SK-N-SH (cell line): ENCODE results near the gene TNFRSF21. TPM values are rescaled to one million over a fixed set of nuclear protein-coding genes. Genes with fewer than 3 reads are reported as not detected.

Experiments used
- CTCF ChIA-PET: fragments of 300-600, 350-600 bp; formaldehyde crosslinking; extraction: SDS; loops from one replicate; lab custom pipeline; 2021; lab: Yijun Ruan, JAX
- POLR2A ChIA-PET: fragments of 350-600 bp; sonication (Branson Sonifier 250); formaldehyde crosslinking; extraction: SDS; loops from one replicate; lab custom pipeline; 2020; ENCODE audit warnings: antibody characterized with exemption, inconsistent platforms; lab: Yijun Ruan, JAX
- DNase-seq: peaks from one replicate; pipeline ENCODE4 v3.0.0; 2012
- H2AFZ ChIP-seq: fragments of 200-600 bp; sonication (generic); 2 replicates; pipeline ENCODE4 v1.8.1; 2016; ENCODE audit warnings: antibody characterized with exemption, mild to moderate bottlenecking, low read depth
- H3F3A ChIP-seq: fragments of 200-600 bp; sonication (generic); replicated peaks from 2 replicates; pipeline ENCODE3; 2016; ENCODE audit warnings: antibody characterized with exemption, mild to moderate bottlenecking; ENCODE audit not compliant: insufficient read depth
- H3K27ac ChIP-seq, 2 experiments: fragments of 200-500 bp in 1 of 2; fragments of 200-600 bp in 1 of 2; sonication (Bioruptor generic) in 1 of 2; sonication (generic), shearing (Covaris generic) in 1 of 2; 2 replicates each; pipeline versions ENCODE4 v1.5.1 to v1.6.1; 2014 to 2016; ENCODE audit warnings: low read depth in 2 of 2, inconsistent platforms in 1 of 2, low read length in 1 of 2, mild to moderate bottlenecking in 1 of 2, mixed read lengths in 1 of 2
- H3K27me3 ChIP-seq: fragments of 200-600 bp; sonication (generic), shearing (Covaris generic); 2 replicates; pipeline ENCODE4 v1.6.1; 2016; ENCODE audit warnings: mixed run types; ENCODE audit not compliant: insufficient read depth
- H3K36me3 ChIP-seq, 2 experiments: fragments of 200-500 bp in 1 of 2; fragments of 200-600 bp in 1 of 2; sonication (Bioruptor generic) in 1 of 2; sonication (generic) in 1 of 2; replicated peaks in 1 of 2; 2 replicates each; pipeline versions ENCODE3 to v1.5.1; 2014 to 2016; ENCODE audit warnings: low read length in 1 of 2, mild to moderate bottlenecking in 1 of 2; ENCODE audit not compliant: insufficient read depth in 2 of 2, control insufficient read depth in 1 of 2
- H3K4me1 ChIP-seq, 2 experiments: fragments of 200-500 bp in 1 of 2; fragments of 200-600 bp in 1 of 2; sonication (Bioruptor generic) in 1 of 2; sonication (generic), shearing (Covaris generic) in 1 of 2; 2 replicates each; pipeline versions ENCODE4 v1.5.1 to v1.6.1; 2014 to 2016; ENCODE audit warnings: low read depth in 1 of 2, low read length in 1 of 2, mixed run types in 1 of 2; ENCODE audit not compliant: insufficient read depth in 2 of 2, control insufficient read depth in 1 of 2
- H3K4me2 ChIP-seq: fragments of 200-600 bp; sonication (generic), shearing (Covaris generic); 2 replicates; pipeline ENCODE4 v1.6.1; 2017; ENCODE audit warnings: mixed run types
- H3K4me3 ChIP-seq, 2 experiments: fragments of 200-500 bp in 1 of 2; fragments of 200-600 bp in 1 of 2; sonication (Bioruptor generic) in 1 of 2; sonication (generic), shearing (Covaris generic) in 1 of 2; 2 replicates each; pipeline versions ENCODE4 v1.5.1 to v1.8.1; 2014 to 2016; ENCODE audit warnings: low read depth in 2 of 2, inconsistent platforms in 1 of 2, low read length in 1 of 2, mild to moderate bottlenecking in 1 of 2, mixed read lengths in 1 of 2, moderate library complexity in 1 of 2
- H3K79me2 ChIP-seq: fragments of 200-600 bp; sonication (generic); 2 replicates; pipeline ENCODE4 v1.8.1; 2017; ENCODE audit warnings: mild to moderate bottlenecking; ENCODE audit not compliant: insufficient read depth
- H3K9ac ChIP-seq: fragments of 200-600 bp; sonication (generic); 2 replicates; pipeline ENCODE4 v1.6.1; 2017; ENCODE audit warnings: mixed run types
- H3K9me2 ChIP-seq: fragments of 200-600 bp; sonication (generic); 2 replicates; pipeline ENCODE4 v1.6.1; 2017; ENCODE audit warnings: mixed run types
- H3K9me3 ChIP-seq: fragments of 200-600 bp; sonication (generic); 2 replicates; pipeline ENCODE4 v1.6.1; 2017; ENCODE audit warnings: mixed run types, mild to moderate bottlenecking, moderate library complexity
- H4K20me1 ChIP-seq: fragments of 200-600 bp; sonication (generic); 2 replicates; pipeline ENCODE4 v1.6.1; 2017; ENCODE audit warnings: mild to moderate bottlenecking, mixed run types; ENCODE audit not compliant: insufficient read depth
- CTCF ChIP-seq: fragments of 200-600 bp; sonication (generic); IDR thresholded peaks from 2 replicates; pipeline ENCODE4 v1.6.1; 2017; ENCODE audit warnings: antibody characterized with exemption, mild to moderate bottlenecking, moderate library complexity
- EP300 ChIP-seq, 2 experiments: IDR thresholded peaks; 2 replicates each; pipeline versions ENCODE4 v1.4.0 to v1.6.1; 2012; ENCODE audit warnings: borderline replicate concordance in 1 of 2, low read depth in 1 of 2, low read length in 1 of 2
- FOSL2 ChIP-seq: IDR thresholded peaks from 2 replicates; pipeline ENCODE4 v1.4.0; 2012; ENCODE audit warnings: low read depth, mild to moderate bottlenecking, moderate library complexity, borderline replicate concordance
- FOXJ3 ChIP-seq: sonication (generic); formaldehyde crosslinking; IDR thresholded peaks from 2 replicates; pipeline ENCODE4 v1.5.1; 2020; ENCODE audit warnings: mild to moderate bottlenecking, missing genetic modification reagents
- FOXM1 ChIP-seq: IDR thresholded peaks from 2 replicates; pipeline ENCODE4 v1.4.0; 2012; ENCODE audit warnings: low read depth, mild to moderate bottlenecking
- GATA2 ChIP-seq: sonication (generic); formaldehyde crosslinking; IDR thresholded peaks from 2 replicates; pipeline ENCODE4 v1.5.0; 2020; ENCODE audit warnings: mild to moderate bottlenecking, missing genetic modification reagents
- JUND ChIP-seq: IDR thresholded peaks from 2 replicates; pipeline ENCODE4 v1.4.0; 2012
- MXI1 ChIP-seq: IDR thresholded peaks from 2 replicates; pipeline ENCODE4 v1.6.1; 2012; ENCODE audit warnings: mild to moderate bottlenecking, low read depth, low read length, improper control_type of control experiment
- NFIC ChIP-seq: IDR thresholded peaks from 2 replicates; pipeline ENCODE4 v1.4.0; 2012; ENCODE audit warnings: borderline replicate concordance
- POLR2AphosphoS5 ChIP-seq: IDR thresholded peaks from 2 replicates; pipeline ENCODE4 v1.6.1; 2012; ENCODE audit warnings: low read depth, low read length
- RAD21 ChIP-seq: IDR thresholded peaks from 2 replicates; pipeline ENCODE4 v1.6.1; 2012; ENCODE audit warnings: mild to moderate bottlenecking, low read length
- REST ChIP-seq: IDR thresholded peaks from 2 replicates; pipeline ENCODE4 v1.6.1; 2012; ENCODE audit warnings: mild to moderate bottlenecking, low read depth, low read length, moderate library complexity
- RFX5 ChIP-seq: IDR thresholded peaks from 2 replicates; pipeline ENCODE4 v1.6.1; 2012; ENCODE audit warnings: mild to moderate bottlenecking, improper control_type of control experiment, low read length
- RXRA ChIP-seq: IDR thresholded peaks from 2 replicates; pipeline ENCODE4 v1.4.0; 2012; ENCODE audit warnings: low read depth, mild to moderate bottlenecking, borderline replicate concordance
- TAF1 ChIP-seq: IDR thresholded peaks from 2 replicates; pipeline ENCODE4 v1.6.1; 2012; ENCODE audit warnings: low read depth, mild to moderate bottlenecking, low read length, moderate library complexity, borderline replicate concordance
- WGBS: methylation state at CpG from one replicate; pipeline ENCODE4 v1.1.6; 2017; ENCODE audit warnings: low lambda C conversion rate; 5-methylcytosine and 5-hydroxymethylcytosine counted together
- polyA plus RNA-seq, 3 experiments: library from polyadenylated mRNA; depleted of rRNA; stranded (reverse); fragments of >200 nt; gene quantifications; 2 replicates each; pipeline ENCODE4 v1.2.3, GENCODE V29; 2012
- TF ChIP-seq, protein P1 (sequence below): IDR thresholded peaks from 2 replicates; pipeline ENCODE4 v1.4.0; 2012; ENCODE audit warnings: low read depth, borderline replicate concordance

The TNFRSF21 gene
- polyA plus RNA-seq, 1 of the 3 experiments (the other 2 are of a cell fraction), result 9.2 TPM

DNA sequence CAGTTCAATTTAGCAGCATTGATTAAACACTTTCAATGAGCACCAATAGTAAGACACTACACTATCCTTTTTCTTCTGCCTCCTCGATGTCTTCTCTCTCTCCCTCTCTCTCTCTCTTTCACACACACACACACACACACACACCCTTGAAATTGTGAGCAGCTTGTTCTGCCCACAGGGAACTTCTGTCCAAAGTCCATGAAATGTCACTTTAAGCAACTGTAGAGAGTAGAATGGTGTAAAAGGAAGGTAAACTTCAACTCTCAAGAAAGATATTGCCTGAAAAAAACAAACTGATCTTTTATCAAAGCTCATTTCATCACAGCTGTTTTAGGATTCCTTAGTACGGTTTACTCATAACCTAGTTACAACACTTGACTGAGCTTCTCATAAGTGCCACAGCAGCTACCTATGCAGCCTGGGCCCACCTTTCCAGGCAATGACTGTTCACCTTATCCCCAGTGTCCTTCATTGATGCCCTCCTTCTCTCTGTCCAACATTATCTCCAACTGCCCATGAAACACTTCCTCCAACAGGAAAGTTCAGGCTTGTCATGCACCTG lies 107.0 kb downstream of the TNFRSF21 start:
- Histone ChIP-seq H2AFZ (no peak overlapping the region), H3K27me3 (no peaks in the 10 kb centered on the region), H4K20me1 (no peaks in the 10 kb centered on the region), H3K9me2 (no peaks in the 10 kb centered on the region), H3K27ac (no peak overlapping the region), H3F3A (no peaks in the 10 kb centered on the region), H3K36me3 (no peaks in the 10 kb centered on the region), H3K9me3 (no peaks in the 10 kb centered on the region), H3K4me3 (no peak overlapping the region), H3K4me2 (no peak overlapping the region), H3K4me1 (no peaks in the 10 kb centered on the region), H3K9ac (no peak overlapping the region), H3K79me2 (no peaks in the 10 kb centered on the region)
- CTCF ChIA-PET, result interaction anchor here (0.9 to 1.4 kb wide), 3 partner anchors 105 to 107 kb away, joined by 3 read pairs; partner anchors contain the start of gene TNFRSF21
- TF ChIP-seq REST (no peak), CTCF (no peak)
- DNase-seq, result no peak
- WGBS, result 63% methylated on average over 2 of the region's 2 CpGs
- POLR2A ChIA-PET, result no interaction called here

DNA sequence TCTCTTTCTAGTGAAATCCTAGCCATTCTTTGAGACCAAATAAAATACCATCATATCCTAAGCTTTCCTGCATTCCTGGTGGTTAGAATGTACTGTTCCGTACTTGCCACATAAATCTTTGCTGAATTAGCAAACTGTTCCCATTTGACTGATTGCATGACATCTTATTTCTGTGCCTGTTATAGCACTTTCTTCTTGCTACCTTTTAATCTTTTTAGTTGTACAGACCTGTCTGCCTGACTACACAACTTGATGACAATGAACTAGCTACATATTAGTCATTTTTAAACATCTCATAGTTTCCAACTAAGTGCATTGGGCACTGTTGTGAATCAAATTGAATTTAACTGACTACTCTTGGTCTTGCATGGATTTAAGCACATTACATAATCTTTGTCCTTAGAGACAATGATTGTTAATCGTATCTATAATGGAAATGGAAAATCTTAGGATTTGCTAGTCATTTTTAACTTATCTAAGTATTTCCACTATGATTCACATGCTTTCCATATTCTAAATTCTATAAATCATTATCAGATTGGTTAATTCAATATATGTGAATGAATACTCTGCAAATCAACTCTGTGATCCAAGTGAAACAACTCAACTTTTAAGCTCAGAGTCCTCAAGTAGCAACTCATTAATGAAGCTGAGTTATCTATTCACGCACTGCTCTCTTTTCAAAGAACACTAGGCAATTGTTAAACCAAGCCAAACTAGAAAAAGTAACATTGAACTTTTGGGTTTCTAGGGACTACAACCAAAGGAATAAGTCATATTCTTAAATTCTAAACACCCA lies 109.0 kb downstream of the TNFRSF21 start:
- H3K9ac ChIP-seq, result no peak overlapping the region
- no peaks in the 10 kb centered on the region for H3K79me2 ChIP-seq
- no peaks in the 10 kb centered on the region for H3K27me3 ChIP-seq
- no peaks in the 10 kb centered on the region for H3K9me3 ChIP-seq
- H3K36me3 ChIP-seq, result no peaks in the 10 kb centered on the region
- POLR2A ChIA-PET, result no interaction called here
- H3K4me3 ChIP-seq, result no peak overlapping the region
- peaks cover 0 to 2% of the 10 kb centered on the region in 2 experiments; a peak in 1 of 4 replicates for H3K4me1 ChIP-seq
- TF ChIP-seq MXI1 (no peak), FOSL2 (no peak), EP300 (IDR thresholded peaks at IDR 0.05; ENCODE audit: borderline replicate concordance in 1 of 2, low read depth in 1 of 2, low read length in 1 of 2) (no peak), TAF1 (no peak), NFIC (no peak), CTCF (no peak), POLR2AphosphoS5 (no peak), RXRA (no peak), RFX5 (no peak), FOXJ3 (CRISPR knock-in tag) (no peak), FOXM1 (no peak), RAD21 (no peak), JUND (no peak), GATA2 (CRISPR knock-in tag) (no peak)
- TF ChIP-seq, protein P1, sequence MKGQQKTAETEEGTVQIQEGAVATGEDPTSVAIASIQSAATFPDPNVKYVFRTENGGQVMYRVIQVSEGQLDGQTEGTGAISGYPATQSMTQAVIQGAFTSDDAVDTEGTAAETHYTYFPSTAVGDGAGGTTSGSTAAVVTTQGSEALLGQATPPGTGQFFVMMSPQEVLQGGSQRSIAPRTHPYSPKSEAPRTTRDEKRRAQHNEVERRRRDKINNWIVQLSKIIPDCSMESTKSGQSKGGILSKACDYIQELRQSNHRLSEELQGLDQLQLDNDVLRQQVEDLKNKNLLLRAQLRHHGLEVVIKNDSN, result no peak
- 76% methylated on average over 3 of the region's 3 CpGs for WGBS
- DNase-seq, result no peak
- no peaks in the 10 kb centered on the region for H4K20me1 ChIP-seq
- H3F3A ChIP-seq, result no peaks in the 10 kb centered on the region
- no peak overlapping the region for H2AFZ ChIP-seq
- H3K27ac ChIP-seq, result no peak overlapping the region
- H3K9me2 ChIP-seq, result no peaks in the 10 kb centered on the region
- CTCF ChIA-PET, result no interaction called here
- no peak overlapping the region for H3K4me2 ChIP-seq
